ENCODE measurements around the gene BRAF.
"Not testable (repeated sequence)": the region's sequence is repeated elsewhere in the genome, so short reads cannot be mapped to it uniquely, and the experiment has no call there.

Gene BRAF

GRCh38 chr7:140771826-140772225 lies 152.9 kb downstream of the BRAF start:
- no peak for DNase-seq (ENCODE audit: low read depth in 2 of 2)

- DNase-seq (ENCODE audit: low read depth in 2 of 2): no peak
Measured at GRCh38 chr7:140769852-140770251, 154.9 kb downstream of the BRAF start.

GRCh38 chr7:140767418-140767817 lies 157.3 kb downstream of the BRAF start:
- no peak for DNase-seq (ENCODE audit: low read depth in 2 of 2)

GRCh38 chr7:140765441-140765840 lies 159.3 kb downstream of the BRAF start:
- DNase-seq (ENCODE audit: low read depth in 2 of 2): not testable (repeated sequence)

GRCh38 chr7:140763166-140763565 lies 161.6 kb downstream of the BRAF start:
- not testable (repeated sequence) for DNase-seq (ENCODE audit: low read depth in 2 of 2)

- not testable (repeated sequence) for DNase-seq (ENCODE audit: low read depth in 2 of 2)
Measured at GRCh38 chr7:140761375-140761774, 163.4 kb downstream of the BRAF start.

- no peak for DNase-seq (ENCODE audit: low read depth in 2 of 2)
Measured at GRCh38 chr7:140754506-140754905, 170.2 kb downstream of the BRAF start.

GRCh38 chr7:140752533-140752932 lies 172.2 kb downstream of the BRAF start:
- no peak for DNase-seq (ENCODE audit: low read depth in 2 of 2)

GRCh38 chr7:140746751-140747150 lies 178.0 kb downstream of the BRAF start:
- DNase-seq (ENCODE audit: low read depth in 2 of 2): no peak

- no peak for DNase-seq (ENCODE audit: low read depth in 2 of 2)
Measured at GRCh38 chr7:140745266-140746058, 179.3 kb downstream of the BRAF start.

- no peak for DNase-seq (ENCODE audit: low read depth in 2 of 2)
Measured at GRCh38 chr7:140744005-140744404, 180.7 kb downstream of the BRAF start.

- DNase-seq (ENCODE audit: low read depth in 2 of 2): not testable (repeated sequence)
Measured at GRCh38 chr7:140743255-140743654, 181.5 kb downstream of the BRAF start.

- no peak for DNase-seq (ENCODE audit: low read depth in 2 of 2)
Measured at GRCh38 chr7:140738280-140738679, 186.4 kb downstream of the BRAF start.

GRCh38 chr7:140734729-140735128 lies 190.0 kb downstream of the BRAF start:
- DNase-seq (ENCODE audit: low read depth in 2 of 2): no peak

GRCh38 chr7:140734096-140734495 lies 190.6 kb downstream of the BRAF start:
- no peak for DNase-seq (ENCODE audit: low read depth in 2 of 2)

GRCh38 chr7:140732416-140732815 lies 192.3 kb downstream of the BRAF start:
- DNase-seq (ENCODE audit: low read depth in 2 of 2): no peak

GRCh38 chr7:140726281-140726680 lies 198.4 kb downstream of the BRAF start:
- no peak for DNase-seq (ENCODE audit: low read depth in 2 of 2)

GRCh38 chr7:140724706-140725105 lies 200.0 kb downstream of the BRAF start:
- DNase-seq (ENCODE audit: low read depth in 2 of 2): no peak

GRCh38 chr7:140723574-140723973 lies 201.2 kb downstream of the BRAF start:
- no peak for DNase-seq (ENCODE audit: low read depth in 2 of 2)

GRCh38 chr7:140723006-140723405 lies 201.7 kb downstream of the BRAF start:
- DNase-seq (ENCODE audit: low read depth in 2 of 2): peak in 1 of 2 donors; percentile 16

GRCh38 chr7:140722254-140722653 lies 202.5 kb downstream of the BRAF start:
- no peak for DNase-seq (ENCODE audit: low read depth in 2 of 2)

GRCh38 chr7:140719721-140720120 lies 205.0 kb downstream of the BRAF start:
- DNase-seq (ENCODE audit: low read depth in 2 of 2): no peak

- DNase-seq (ENCODE audit: low read depth in 2 of 2): no peak
Measured at GRCh38 chr7:140714331-140715040, 210.2 kb downstream of the BRAF start.

Measured in stimulated activated CD4-positive, alpha-beta T cell treated with anti-CD3 and anti-CD28 coated beads, Interleukin-4, amount 100 ng/mL, for 48 hours (primary cell).